GM18868 (cell line): ENCODE results near the gene SLC12A8.

Experiments used
- ATAC-seq: cut with Tn5 transposase; IDR thresholded peaks from one replicate; pipeline ENCODE4 v1.9.1; 2021; ENCODE audit warnings: mild to moderate bottlenecking, moderate library complexity; ENCODE audit not compliant: unreplicated experiment

The SLC12A8 gene

DNA sequence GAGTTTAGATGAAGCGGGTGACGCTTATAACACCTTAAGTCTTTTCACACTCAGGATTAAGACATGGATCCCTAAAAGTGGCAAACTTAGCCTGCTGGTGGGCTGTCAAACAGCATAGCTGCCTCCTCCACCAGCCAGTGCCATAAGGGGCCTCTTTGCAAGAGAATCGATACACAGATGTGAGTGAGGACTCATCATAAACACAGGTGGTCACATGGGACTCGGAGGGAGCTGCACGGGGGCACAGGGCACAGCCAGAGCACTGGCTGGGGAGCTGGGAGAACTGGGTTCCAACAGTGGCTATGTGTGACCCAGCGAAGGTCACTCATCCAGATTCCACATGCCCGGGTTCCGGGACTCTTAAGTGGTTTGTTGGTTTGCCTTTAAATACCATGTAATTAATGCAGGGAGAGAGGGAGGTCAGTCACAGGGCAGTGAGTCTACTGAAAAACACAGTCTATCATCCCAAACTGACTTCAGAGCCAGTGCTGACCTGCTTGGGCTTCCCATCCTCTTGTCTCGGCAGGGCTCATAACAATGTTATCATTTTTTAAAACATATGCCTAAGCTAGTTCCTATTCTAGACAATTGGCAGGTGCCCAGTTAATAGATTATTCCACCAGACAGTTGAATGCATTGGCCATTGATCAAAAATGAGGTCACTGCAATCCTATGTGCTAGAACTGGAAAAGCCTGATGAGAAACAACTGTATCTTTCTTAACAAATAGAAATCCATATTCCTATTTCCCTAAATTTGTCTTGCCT lies 51.8 kb downstream of the SLC12A8 start:
- ATAC-seq, result no peak

DNA sequence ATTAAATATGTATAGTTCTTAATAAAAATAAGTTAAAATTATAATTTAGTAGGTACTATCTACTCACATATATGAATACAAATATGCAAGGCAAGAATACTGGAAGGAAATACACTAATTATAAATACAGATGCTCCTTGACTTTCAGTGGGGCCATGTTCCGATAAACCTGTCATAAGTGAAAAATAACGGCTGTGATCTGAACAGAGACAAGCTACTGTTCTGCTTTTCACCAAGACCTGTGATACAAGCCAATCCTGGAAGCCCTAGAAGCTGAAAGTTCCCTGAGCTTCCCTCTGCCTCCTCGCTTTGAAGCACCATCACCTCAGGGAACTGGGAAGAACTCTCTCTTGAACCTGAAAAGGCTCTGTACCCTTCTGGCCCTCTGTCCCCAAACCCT lies 55.4 kb downstream of the SLC12A8 start:
- no peak for ATAC-seq

DNA sequence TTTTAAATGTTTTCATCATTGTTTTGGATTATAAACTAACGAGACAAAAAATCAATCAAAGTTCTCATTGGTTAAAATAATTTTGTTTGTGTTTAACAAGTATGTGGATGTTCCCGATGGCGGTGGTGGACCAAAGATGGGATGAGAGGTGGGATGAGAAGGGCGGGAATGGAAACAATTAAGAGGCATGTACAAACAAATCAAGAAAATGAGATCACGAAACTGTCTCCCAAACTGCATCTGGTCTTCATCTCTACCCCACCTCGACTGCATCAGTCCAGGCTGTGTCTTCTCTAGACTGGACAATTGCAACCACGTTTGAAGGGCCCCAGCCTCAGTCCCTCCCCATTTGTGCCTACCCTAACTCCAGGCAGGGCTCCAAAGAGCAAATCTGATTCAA lies 56.1 kb downstream of the SLC12A8 start:
- ATAC-seq, result no peak

DNA sequence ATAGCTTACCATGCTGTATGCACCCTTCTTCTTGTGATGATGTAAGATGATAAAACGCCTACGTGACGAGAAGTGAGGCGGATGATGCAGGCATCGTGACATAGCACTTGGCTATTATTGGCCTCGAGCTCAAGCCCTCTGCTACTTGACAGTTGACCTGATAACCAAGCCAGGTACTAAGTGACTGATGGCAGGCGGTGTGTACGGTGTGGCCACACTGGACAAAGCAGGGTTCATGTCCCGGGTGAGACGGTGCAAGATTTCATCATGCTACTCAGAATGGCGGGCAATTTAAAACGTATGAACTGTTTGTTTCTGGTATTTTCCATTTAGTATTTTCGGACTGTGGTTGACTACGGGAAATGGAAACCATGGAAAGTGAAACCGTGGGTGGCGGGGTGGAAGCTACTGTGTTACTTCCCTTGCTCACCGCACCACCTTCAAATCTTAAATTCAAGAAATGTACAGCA lies 57.7 kb downstream of the SLC12A8 start:
- ATAC-seq, result peak; percentile 48

DNA sequence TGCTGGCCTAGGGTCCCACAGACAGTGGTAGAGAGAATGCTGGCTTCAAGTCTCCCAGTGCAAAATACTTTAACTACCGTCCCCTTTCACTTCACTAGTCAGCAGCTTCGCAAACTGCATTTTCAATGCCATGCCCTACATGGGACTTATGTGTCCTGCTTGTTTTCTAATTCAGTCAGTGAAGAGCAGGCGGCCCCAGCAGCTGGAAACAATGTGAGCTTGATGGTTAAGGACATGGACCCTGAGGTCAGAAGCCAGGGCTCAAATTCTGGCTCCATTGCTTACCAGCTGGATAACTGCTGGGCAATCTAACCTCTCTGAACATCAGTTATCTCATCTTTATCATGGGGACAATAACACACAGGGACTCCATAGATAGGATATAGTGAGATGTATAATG lies 58.4 kb downstream of the SLC12A8 start:
- ATAC-seq, result no peak

DNA sequence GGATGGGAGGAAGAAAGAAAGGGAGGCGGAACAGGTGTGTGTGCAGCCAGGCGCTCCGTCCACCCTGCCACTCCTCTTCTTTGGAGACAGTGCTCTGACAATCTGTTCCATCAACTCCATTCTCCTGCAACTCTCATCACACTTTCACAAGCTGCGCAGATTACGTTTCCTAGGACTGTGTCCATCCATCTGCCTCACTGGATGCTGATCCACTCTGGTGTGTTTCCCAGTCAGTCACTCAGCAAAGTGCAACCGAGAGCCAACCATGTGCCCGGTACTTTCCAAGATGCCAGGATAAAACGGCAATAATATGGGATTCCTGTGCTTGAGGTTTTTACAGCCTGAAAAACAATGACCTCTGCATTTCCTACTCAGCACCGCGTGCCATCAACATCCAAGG lies 59.6 kb downstream of the SLC12A8 start:
- no peak for ATAC-seq

DNA sequence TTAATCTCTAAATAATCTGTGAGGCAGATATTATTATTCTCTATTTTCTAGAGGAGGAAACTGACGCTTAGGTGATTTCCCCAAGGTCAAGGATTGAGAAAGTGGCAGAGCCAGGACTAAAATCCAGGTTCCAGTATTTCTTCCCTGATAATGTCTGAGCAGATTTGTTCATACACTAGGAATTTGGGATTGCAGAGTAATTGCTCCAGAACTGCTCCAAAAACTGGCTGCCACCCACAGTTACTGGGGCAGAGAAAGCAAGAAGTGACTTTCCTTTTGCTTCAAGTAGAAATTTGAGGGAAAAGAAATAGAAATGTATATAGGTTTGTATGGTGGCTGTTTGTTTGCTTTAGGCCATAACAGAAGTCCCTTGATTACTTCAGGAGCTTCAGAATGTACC lies 60.6 kb downstream of the SLC12A8 start:
- ATAC-seq, result no peak

DNA sequence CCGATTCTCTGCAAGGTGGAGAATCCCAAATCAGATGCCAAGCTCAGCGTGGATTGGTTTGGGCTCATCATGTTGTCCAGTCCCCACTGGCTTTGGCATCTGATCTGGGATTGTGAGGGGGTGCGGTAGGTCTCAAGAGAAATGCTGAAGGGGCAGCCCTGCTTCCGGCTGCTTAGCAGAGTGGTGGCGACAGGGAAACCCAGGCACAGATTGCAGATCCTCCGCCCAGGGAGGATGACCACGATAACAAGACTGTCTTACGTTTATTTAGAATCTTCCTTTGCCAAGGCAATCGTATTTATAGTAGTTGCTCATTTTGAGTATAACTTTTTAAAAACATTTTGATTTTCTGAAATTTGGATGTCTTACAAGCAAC lies 61.1 kb downstream of the SLC12A8 start:
- ATAC-seq, result no peak

DNA sequence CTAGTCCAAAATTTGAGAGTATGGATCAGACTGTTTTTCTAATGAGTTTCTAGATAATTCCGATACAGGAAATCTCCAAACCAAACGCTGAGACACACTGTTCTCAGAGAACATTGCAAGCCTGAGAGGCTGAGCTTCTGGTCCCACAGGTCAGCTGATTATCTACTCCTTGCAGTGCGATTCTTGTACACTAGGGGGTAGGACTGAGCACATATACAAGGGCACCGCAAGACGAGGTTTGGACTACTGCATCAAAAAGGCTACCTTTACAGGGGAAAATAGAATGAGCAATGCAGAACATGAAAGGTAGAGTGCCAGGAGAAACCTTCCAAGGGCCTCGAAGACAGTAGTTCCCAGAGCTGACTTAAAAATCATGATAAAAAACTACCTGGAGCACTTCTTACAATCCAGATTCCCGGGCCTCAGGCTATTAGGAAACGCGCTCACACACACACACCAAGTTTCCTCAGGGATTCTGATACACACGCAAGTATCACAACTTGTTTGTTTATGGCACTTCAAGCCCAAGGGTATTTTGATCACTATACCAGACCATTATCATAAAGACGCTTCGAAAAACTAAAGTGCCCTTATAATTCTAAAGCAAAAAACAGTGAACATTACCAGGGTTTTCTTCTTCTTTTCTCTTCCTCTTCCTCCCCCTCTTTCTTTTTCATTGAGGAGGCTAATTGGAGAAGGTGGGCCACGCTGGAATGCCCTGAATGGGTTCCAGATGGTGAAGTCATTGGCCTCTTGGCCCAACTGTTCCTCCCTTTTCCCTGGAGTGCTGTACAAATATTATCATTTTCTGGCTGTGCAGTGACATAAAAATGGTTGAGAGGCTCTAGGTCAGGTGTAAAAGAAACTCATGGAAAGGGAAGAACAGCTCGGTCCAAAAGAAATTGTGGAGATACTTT lies 61.8 kb downstream of the SLC12A8 start:
- no peak for ATAC-seq

DNA sequence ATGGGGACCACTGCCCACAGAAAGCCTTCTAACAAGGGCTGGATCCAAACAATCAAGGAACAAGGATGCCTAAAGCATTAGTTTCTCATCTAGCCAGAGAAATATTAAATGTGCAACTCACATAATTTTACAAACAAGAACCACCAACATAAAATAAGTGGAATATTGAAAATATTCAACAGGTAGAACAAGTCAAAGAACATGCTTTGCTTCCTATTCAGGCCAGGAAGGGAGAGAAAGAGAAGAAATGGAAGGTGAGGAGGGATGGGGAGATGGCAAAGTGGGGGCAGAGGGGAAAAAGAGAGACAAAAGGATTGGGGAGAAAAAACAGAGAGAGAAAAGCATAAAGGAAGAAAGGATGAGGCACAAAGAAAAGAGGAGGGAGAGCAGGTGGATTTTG lies 63.1 kb downstream of the SLC12A8 start:
- ATAC-seq, result no peak

DNA sequence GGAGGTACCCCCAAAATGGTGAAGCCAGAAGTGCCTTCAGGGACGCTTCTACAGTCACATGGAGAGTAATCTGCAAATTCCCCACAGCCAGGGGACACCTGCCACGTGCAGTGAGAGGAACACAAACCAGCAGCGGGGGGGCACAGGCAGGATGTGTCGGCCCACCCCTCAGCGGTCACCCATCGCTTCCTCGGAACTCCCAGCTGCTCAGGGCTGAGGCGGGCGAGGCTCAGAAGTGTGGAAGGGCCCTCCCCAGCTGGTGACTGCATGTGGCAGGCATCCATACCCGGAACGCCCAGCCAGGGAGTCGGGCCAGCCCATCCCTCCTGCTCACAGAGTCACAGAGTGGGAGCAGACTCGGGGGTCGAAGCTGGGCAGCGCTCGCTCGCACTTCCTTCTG lies 63.7 kb downstream of the SLC12A8 start:
- ATAC-seq, result peak; percentile 49

DNA sequence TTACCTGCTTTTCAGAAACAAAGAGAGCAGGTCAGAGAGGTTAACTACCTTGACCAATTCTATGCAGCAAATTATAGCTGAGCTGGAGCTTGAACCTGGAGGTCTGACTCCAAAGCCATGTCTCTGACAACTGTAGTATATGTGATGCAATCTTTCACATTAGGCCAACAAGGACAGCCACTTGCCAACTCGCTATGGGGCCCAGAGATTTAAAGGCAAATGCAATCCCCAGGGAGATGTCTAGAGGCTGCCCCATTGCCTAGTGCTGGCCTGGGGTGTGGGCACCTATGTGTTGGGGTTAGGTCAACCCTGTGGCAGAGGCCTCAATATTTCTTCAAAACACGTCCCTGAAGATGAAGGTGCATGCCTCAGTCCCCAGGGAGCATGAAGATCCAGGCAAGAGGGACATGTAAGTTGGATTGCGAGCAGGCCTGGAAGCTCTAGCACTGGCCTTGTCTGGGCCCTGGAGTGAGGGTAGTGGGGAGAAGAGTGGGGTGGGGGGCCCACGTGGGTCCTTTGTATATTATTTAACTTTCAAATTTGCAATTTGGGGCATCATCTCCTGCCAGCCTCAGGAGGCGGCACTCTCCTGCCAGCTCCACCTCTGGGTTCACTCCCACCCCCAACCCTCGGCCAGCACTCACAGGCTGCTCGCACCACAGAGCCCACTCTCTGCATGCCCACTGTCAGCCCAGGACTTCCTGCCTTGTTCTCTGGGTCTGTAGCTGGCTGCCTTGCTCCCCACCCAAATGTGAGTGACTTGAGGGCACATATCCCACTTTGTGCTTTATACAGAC lies 64.3 kb downstream of the SLC12A8 start:
- peak; percentile 29 for ATAC-seq

DNA sequence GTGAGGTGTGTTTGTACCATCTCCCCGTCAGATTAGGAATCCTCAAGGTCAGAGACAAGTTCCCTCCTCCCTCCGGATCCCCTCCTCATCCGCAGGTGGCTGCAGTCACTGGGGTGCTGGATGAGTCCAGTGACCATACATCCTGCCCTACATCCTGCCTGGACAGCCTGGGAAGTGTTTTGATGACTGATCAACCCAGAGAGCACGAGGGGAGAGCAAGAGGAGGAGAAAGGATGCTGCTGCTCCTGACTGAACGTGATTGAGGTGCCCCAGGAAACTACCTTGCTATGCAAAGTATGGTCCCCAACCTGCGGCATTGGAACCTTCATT lies 65.1 kb downstream of the SLC12A8 start:
- no peak for ATAC-seq

DNA sequence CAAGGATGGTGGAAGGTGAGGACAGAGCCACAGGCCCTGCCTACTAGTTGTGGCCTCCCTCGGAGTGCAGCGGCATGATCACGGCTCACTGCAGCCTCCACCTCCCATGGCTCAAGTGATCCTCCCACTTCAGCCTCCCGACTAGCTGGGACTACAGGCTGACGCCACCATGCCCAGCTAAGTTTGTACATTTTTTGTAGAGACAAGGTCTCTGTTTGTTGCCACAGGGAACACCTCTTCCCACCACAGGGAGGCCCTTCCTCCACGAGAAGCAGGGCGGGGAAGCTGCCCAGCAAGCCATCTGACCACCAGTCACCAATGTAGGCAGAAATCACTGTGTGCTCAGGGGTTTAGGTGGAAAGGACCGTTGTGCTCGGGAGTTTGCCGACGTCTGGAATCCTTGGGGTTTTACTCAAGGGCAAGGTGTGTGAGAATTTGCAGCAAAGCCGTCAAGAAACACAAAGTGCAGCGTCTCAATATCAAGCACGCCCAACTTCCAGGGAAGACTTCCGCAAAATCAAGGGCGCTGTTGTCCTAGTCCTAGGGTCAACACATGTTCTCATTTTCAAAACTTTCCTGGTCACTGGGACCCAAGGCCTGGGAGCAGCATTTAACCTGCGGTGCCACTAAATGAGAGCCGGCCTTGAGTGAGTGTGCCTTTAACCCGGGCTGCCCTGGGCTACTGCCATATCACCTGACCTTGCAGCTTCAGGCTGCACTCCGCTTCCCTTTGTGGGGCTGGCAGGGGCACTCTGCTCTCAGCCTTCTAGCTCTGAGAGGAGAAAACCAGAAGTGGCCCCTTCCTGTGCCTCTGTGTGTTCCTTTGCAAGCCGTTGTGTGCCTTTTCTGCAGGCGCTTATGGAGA lies 65.7 kb downstream of the SLC12A8 start:
- ATAC-seq, result no peak

DNA sequence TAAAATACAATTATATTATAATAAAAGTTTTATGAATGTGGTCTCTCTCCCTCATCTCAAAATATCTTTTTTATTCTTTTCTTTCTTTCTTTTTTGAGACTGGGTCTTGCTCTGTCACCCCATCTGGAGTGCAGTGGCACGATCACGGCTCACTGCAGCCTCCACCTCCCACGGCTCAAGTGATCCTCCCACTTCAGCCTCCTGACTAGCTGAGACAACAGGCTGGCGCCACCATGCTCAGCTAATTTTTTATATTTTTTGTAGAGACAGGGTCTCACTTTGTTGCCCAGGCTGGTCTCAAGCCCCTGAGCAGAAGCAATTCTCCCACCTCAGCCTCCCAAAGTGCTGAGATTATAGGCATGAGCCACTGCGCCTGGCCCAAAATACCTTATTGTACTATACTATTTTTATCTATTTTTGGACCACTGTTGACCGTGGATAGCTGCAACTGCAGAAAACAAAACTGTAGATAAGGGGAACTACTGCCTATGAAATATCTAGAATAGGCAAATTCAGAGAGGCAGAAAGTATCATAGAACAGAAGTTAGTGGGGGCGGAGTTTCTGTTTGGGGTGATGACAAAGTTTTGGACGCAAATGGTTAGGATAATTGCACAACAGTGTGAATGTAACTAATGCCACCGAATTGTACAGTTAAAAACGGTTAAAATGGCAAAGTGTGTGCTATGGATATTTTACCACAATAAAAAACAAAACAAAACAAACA lies 66.6 kb downstream of the SLC12A8 start:
- ATAC-seq, result no peak

DNA sequence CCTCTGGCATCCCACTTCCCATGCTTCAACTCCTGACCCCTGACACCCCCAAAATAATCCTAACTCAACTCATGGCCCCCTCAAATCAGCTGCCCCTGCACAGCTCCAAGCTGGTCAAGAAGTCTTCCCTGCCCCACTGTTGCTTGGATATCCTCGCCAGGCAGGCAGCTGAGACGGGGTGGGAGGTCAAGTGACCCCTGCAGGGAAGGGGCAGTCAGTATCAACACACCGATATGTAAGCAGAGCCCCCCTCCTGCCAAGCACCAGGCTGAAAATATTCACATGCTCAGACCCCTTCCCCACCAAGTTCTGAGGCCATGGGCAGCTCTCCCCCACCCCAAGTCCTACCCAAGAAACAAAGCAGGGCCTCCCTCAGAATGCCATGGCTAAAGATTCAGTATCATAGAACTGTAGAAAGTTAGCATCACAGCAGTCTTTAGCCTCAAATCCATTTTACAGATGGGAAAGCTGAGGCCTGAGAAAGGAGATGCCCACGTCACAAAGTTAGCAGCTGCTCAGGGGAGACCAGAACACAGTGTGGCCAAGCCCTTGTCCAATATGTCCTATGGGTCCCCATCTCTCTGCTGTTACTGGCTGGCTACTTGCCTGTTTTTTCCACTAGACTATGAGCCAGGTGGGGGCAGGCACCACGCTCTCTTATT lies 67.8 kb downstream of the SLC12A8 start:
- no peak for ATAC-seq

DNA sequence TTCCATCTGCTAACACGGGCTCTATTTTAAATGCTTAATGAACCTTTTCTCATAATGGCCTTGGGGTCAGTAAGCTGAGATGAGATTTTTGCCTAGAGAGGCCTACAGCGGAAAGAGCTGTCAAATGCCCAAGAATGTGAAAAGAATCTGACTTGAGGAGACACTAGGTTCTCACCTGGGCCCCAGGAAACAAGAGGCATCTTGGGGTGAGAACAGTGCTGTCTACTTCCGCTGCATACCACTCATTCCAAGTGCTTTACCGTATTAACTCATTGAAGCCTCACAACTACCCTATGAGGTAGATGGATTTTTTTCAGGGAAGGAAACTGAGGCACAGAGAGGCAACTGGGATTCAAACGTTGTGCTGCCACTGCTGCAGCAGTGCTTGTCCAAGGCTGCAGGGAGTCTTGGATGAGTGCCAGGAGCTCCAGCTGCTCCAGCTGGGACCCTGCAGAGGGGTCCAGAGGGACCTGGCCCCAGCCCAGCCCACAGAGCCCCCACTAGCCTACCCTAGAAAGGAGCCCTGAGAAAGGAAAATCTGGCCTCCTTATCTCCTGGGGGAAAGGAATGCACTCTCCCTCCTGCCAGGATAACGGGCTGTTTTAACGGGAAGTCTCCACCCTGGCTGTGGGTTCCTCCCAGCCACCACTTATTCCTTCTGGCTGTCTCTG lies 68.4 kb downstream of the SLC12A8 start:
- ATAC-seq, result no peak

DNA sequence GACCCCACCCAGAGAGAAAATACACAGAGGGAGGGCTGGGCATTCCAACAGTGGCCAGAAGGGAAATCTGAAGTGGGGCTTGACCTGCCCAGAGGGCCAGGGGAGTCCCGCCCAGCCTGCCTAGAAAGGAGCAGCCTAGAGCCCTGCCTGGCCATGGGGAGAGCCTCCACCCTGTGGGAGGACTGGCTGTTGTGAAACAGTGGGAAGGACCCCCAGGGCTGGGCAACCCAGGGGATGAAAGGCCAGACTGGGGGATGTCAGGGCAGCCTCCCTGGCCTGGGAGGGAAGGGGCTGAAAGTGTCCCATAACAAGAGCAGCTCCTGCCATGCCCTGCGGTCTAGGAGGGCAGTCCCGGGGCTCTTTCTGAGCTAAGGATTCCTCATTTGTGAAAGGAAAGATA lies 69.0 kb downstream of the SLC12A8 start:
- no peak for ATAC-seq

DNA sequence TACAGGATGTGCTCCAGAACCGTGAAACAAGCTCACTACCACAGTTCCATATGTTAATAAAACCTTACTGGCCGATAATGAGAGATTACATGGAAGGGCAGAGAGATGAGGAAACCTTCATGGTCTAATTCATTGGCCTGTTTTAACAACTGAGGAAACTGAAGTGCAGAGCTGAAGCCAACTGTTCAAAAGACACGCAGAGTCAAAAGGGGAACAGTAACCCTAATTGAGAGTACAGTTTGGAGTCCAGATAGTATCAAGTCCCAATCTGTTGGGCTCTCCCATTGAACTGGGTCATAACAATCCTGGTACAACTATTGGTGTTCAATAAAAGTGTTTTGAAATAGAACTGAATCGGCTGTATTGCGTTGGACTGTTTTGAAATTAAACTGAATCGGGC lies 69.6 kb downstream of the SLC12A8 start:
- no peak for ATAC-seq
